GM12878 (cell line): ENCODE measurements around the gene SDS. TPM values are rescaled to one million over a fixed set of nuclear protein-coding genes. Genes with fewer than 3 reads are reported as not detected.

ENCODE experiments used
- ATAC-seq: fragments of 200-7000 bp; cut with Tn5 transposase; 3 replicates; pipeline ENCODE4 v1.9.1; 2020; ENCODE audit warnings: mild to moderate bottlenecking, moderate library complexity
- BruUV-seq: library from RNA; stranded (reverse); fragments of 400-500 nt; replicated peaks from 2 replicates; lab custom pipeline; 2021; lab: Mats Ljungman, UMichigan
- CTCF ChIA-PET: fragments of 300-600 bp; sonication (Branson Sonifier 250); formaldehyde crosslinking; extraction: SDS; loops from one replicate; lab custom pipeline; 2021; ENCODE audit warnings: inconsistent platforms; lab: Yijun Ruan, JAX
- POLR2A ChIA-PET: fragments of 350-600 bp; formaldehyde crosslinking; extraction: SDS; loops from one replicate; lab custom pipeline; 2021; ENCODE audit warnings: inconsistent platforms; lab: Charles Lee
- RAD21 ChIA-PET: fragments of 300-600 bp; sonication (Branson Sonifier 250); formaldehyde crosslinking; loops from one replicate; lab custom pipeline; 2023; ENCODE audit warnings: antibody characterized with exemption; ENCODE audit not compliant: unreplicated experiment; lab: Charles Lee
- SMC1A ChIA-PET: fragments of 300-600 bp; sonication (Branson Sonifier 250); formaldehyde crosslinking; loops from one replicate; lab custom pipeline; 2023; ENCODE audit not compliant: unreplicated experiment, uncharacterized antibody; lab: Charles Lee
- DNase-seq: peaks from one replicate; pipeline ENCODE4 v3.0.0-alpha.2; 2011; ENCODE audit warnings: low read depth, low spot score
- FAIRE-seq: peaks from 3 replicates; lab custom pipeline; 2011; peaks lifted over from hg19 to GRCh38; lab: Jason Lieb, UNC
- H2AFZ ChIP-seq: 2 replicates; pipeline ENCODE4 v1.6.0; 2011; ENCODE audit warnings: low read depth, low read length, control low read depth; ENCODE audit not compliant: control insufficient read depth
- H3K27ac ChIP-seq: 2 replicates; pipeline ENCODE4 v1.5.1; 2011; ENCODE audit warnings: control low read depth; ENCODE audit not compliant: control insufficient read depth, insufficient read depth
- H3K27me3 ChIP-seq, 2 experiments: replicated peaks in 1 of 2; 2 replicates each; pipeline versions ENCODE4 v1.6.0 to v1.6.1; 2011; ENCODE audit warnings: low read length in 1 of 2; ENCODE audit not compliant: control insufficient read depth in 2 of 2, insufficient read depth in 2 of 2
- H3K36me3 ChIP-seq, 2 experiments: 2 replicates each; pipeline ENCODE4 v1.5.1; 2011; ENCODE audit warnings: low read length in 1 of 2; ENCODE audit not compliant: control insufficient read depth in 2 of 2, insufficient read depth in 2 of 2
- H3K4me1 ChIP-seq: 2 replicates; pipeline ENCODE4 v1.6.1; 2011; ENCODE audit warnings: mild to moderate bottlenecking, low read length, moderate library complexity, mixed read lengths; ENCODE audit not compliant: control insufficient read depth, insufficient read depth
- H3K4me2 ChIP-seq: 2 replicates; pipeline ENCODE4 v1.6.0; 2011; ENCODE audit warnings: control low read depth; ENCODE audit not compliant: control insufficient read depth, insufficient read depth
- H3K4me3 ChIP-seq: fragments of 200-600 bp; sonication (generic); 2 replicates; pipeline ENCODE4 v1.5.1; 2016
- H3K79me2 ChIP-seq: 2 replicates; pipeline ENCODE4 v1.6.0; 2011; ENCODE audit warnings: low read length; ENCODE audit not compliant: control insufficient read depth, insufficient read depth
- H3K9ac ChIP-seq: 2 replicates; pipeline ENCODE4 v1.8.0; 2011; ENCODE audit warnings: low read length, control low read depth, mixed read lengths; ENCODE audit not compliant: control insufficient read depth, insufficient read depth
- H3K9me3 ChIP-seq: replicated peaks from 3 replicates; pipeline ENCODE4 v1.5.1; 2011; ENCODE audit warnings: mild to moderate bottlenecking, low read length; ENCODE audit not compliant: control insufficient read depth, insufficient read depth
- H4K20me1 ChIP-seq: 2 replicates; pipeline ENCODE4 v1.6.0; 2011; ENCODE audit not compliant: control insufficient read depth, insufficient read depth
- BMI1 ChIP-seq: fragments of 450-650 bp; IDR thresholded peaks from 2 replicates; pipeline ENCODE4 v1.6.1; 2016; ENCODE audit warnings: mild to moderate bottlenecking, moderate library complexity, borderline replicate concordance
- MLLT1 ChIP-seq: fragments of 450-650 bp; IDR thresholded peaks from 2 replicates; pipeline ENCODE4 v1.6.1; 2016; ENCODE audit warnings: mild to moderate bottlenecking
- RAD21 ChIP-seq: IDR thresholded peaks from 2 replicates; pipeline ENCODE4 v1.6.1; 2011; ENCODE audit warnings: mild to moderate bottlenecking, low read depth, low read length, moderate library complexity; ENCODE audit not compliant: insufficient read depth
- RB1 ChIP-seq: fragments of 450-650 bp; formaldehyde crosslinking; IDR thresholded peaks from 2 replicates; pipeline ENCODE4 v1.6.1; 2017; ENCODE audit warnings: mild to moderate bottlenecking, borderline replicate concordance
- SPI1 ChIP-seq: IDR thresholded peaks from 2 replicates; pipeline ENCODE4 v1.6.1; 2011; ENCODE audit warnings: low read depth, mild to moderate bottlenecking, low read length, moderate library complexity, borderline replicate concordance; ENCODE audit not compliant: insufficient read depth
- STAT3 ChIP-seq: IDR thresholded peaks from 2 replicates; pipeline ENCODE4 v1.6.1; 2011; ENCODE audit warnings: low read depth, low read length, improper control_type of control experiment
- ZBTB4 ChIP-seq: fragments of 450-650 bp; formaldehyde crosslinking; IDR thresholded peaks from 2 replicates; pipeline ENCODE4 v1.4.0; 2022; ENCODE audit warnings: mild to moderate bottlenecking, moderate library complexity
- WGBS: methylation state at CpG from one replicate; pipeline ENCODE4 v1.1.6; 2016; ENCODE audit warnings: low lambda C conversion rate; ENCODE audit not compliant: insufficient replicate concordance, insufficient coverage; ENCODE audit errors: missing lambda C conversion rate; 5-methylcytosine and 5-hydroxymethylcytosine counted together
- in situ Hi-C: fragments of 300-500 bp; cut with MboI; formaldehyde crosslinking; loops from 9 replicates; pipeline ENCODE4 v1.14.3; 2018; ENCODE audit warnings: mixed read lengths
- intact Hi-C: fragments of 100-400 bp; cut with micrococcal nuclease; formaldehyde crosslinking; loops from one replicate; pipeline ENCODE4 v1.14.2; 2022; ENCODE audit not compliant: unreplicated experiment
- polyA plus RNA-seq, 11 experiments: library from polyadenylated mRNA; depleted of rRNA in 4 of 11; unstranded in 6 of 11; stranded (reverse) in 5 of 11; fragments of >200 nt; fragmentation: Nextera tagmentation in 4 of 11; fragmentation: Illumina TruSeq in 1 of 11; extraction: Ambion mirVana in 4 of 11; extraction: Trizol in 1 of 11; gene quantifications; 1 replicate in 1 of 11; 2 replicates in 10 of 11; pipeline versions ENCODE4 v1.2.1 to v1.2.3, GENCODE V29; 2011 to 2016; ENCODE audit warnings: inconsistent platforms in 2 of 11, missing spikeins in 2 of 11, low read depth in 1 of 11
- total RNA-seq, 4 experiments: library from RNA; depleted of rRNA in 3 of 4; stranded (reverse); fragments of >200 nt in 3 of 4; fragmentation: Illumina TruSeq in 1 of 4; extraction: Trizol in 1 of 4; gene quantifications; 2 replicates each; pipeline versions ENCODE4 v1.2.1 to v1.2.3, GENCODE V29; 2013 to 2021

SDS gene
- total and polyA plus RNA-seq, 10 of the 15 experiments (the other 5 are each of a cell fraction or from before 2014, with no cell fraction given) = 0.18 TPM; not detected in 9

GRCh38 chr12:113439301-113439597 is 35.6 kb upstream of the SDS start:
- Histone ChIP-seq H3K9ac (no peak overlapping the region), H3K79me2 (no peaks in the 10 kb centered on the region)
- in situ Hi-C loops (loop anchor here (10.0 kb wide), 1 partner anchor 476 kb away; no protein-coding TSS in a partner anchor), intact Hi-C loops (loop anchor here (10.0 kb wide), 1 partner anchor 476 kb away; no protein-coding TSS in a partner anchor)
- no peak for ATAC-seq
- CTCF ChIA-PET = interaction anchor here (1.2 to 1.6 kb wide), 2 partner anchors 14 to 23 kb away, joined by 3 to 5 read pairs; no protein-coding TSS in a partner anchor
- SMC1A ChIA-PET = no interaction called here
- no peak for TF ChIP-seq RB1
- TF ChIP-seq SPI1 = no peak
- TF ChIP-seq ZBTB4 (CRISPR knock-in tag) = no peak
- no peak for TF ChIP-seq BMI1
- TF ChIP-seq STAT3 = no peak
- TF ChIP-seq MLLT1 = no peak
- TF ChIP-seq RAD21 = no peak
- TF ChIP-seq, all 136 proteins: peak for 0
- H3K4me1 ChIP-seq = no peaks in the 10 kb centered on the region
- POLR2A ChIA-PET = no interaction called here
- no peak overlapping the region for H3K27ac ChIP-seq
- no peak overlapping the region for H3K4me2 ChIP-seq
- H3K9me3 ChIP-seq = no peaks in the 10 kb centered on the region
- no peaks in the 10 kb centered on the region for H3K36me3 ChIP-seq
- WGBS = 7% methylated on average over 4 of the region's 4 CpGs
- no peaks in the 10 kb centered on the region; the same call in 1 of the 2 replicates for H4K20me1 ChIP-seq
- FAIRE-seq (no peak), DNase-seq (no peak)
- H2AFZ ChIP-seq = no peak overlapping the region
- BruUV-seq = no TSS peak
- RAD21 ChIA-PET = no interaction called here
- H3K27me3 ChIP-seq = peaks cover 2 to 9% of the 10 kb centered on the region in 2 experiments; a peak in 3 of 4 replicates
- no peak overlapping the region for H3K4me3 ChIP-seq
